Suprapubic skin (tissue), 4 donors: ENCODE measurements around the gene TGFBR3. TPM values are rescaled to one million over a fixed set of nuclear protein-coding genes. Genes with fewer than 3 reads are reported as not detected.

ENCODE experiments used
- DNase-seq, 2 donors: peaks; one replicate each; pipeline ENCODE4 v3.0.0-alpha.2; 2019; ENCODE audit warnings: low spot score in 2 of 2
- H3K27ac ChIP-seq: fragments of 200-600 bp; sonication (generic); one replicate; pipeline ENCODE4 v1.5.1; 2019
- H3K27me3 ChIP-seq: fragments of 200-600 bp; sonication (generic); one replicate; pipeline ENCODE4 v1.5.1; 2019
- H3K36me3 ChIP-seq: fragments of 200-600 bp; sonication (generic); one replicate; pipeline ENCODE4 v1.5.1; 2019
- H3K4me1 ChIP-seq: fragments of 200-600 bp; sonication (generic); one replicate; pipeline ENCODE4 v1.5.1; 2019
- H3K4me3 ChIP-seq: fragments of 200-600 bp; sonication (generic); one replicate; pipeline ENCODE4 v1.5.1; 2019; ENCODE audit warnings: mild to moderate bottlenecking
- H3K9me3 ChIP-seq: fragments of 200-600 bp; sonication (generic); one replicate; pipeline ENCODE4 v1.5.1; 2019
- CTCF ChIP-seq, 2 donors: fragments of 200-600 bp in 1 of 2; fragments of 450-650 bp in 1 of 2; sonication (generic) in 1 of 2; IDR thresholded peaks; one replicate each; pipeline ENCODE4 v1.5.1; 2016 to 2019; ENCODE audit warnings: antibody characterized with exemption in 2 of 2, mild to moderate bottlenecking in 1 of 2, moderate library complexity in 1 of 2
- EP300 ChIP-seq: sonication (generic); formaldehyde crosslinking; IDR thresholded peaks from one replicate; pipeline ENCODE4 v1.6.1; 2017; ENCODE audit warnings: antibody characterized with exemption
- POLR2A ChIP-seq, 2 donors: fragments of 450-650 bp; IDR thresholded peaks; one replicate each; pipeline ENCODE4 v1.6.1; 2017; ENCODE audit warnings: antibody characterized with exemption in 2 of 2, mild to moderate bottlenecking in 2 of 2, moderate library complexity in 2 of 2
- POLR2AphosphoS5 ChIP-seq, 3 donors: sonication (generic); formaldehyde crosslinking; IDR thresholded peaks; one replicate each; pipeline ENCODE4 v1.6.1; 2017; ENCODE audit warnings: antibody characterized with exemption in 3 of 3
- WGBS: methylation state at CpG from one replicate; pipeline ENCODE4 v1.1.5; 2018; 5-methylcytosine and 5-hydroxymethylcytosine counted together
- total RNA-seq, 4 donors: library from RNA; depleted of rRNA; stranded (reverse); fragments of >200 nt; gene quantifications; one replicate each; pipeline ENCODE4 v1.1.0, GENCODE V29; 2016

The TGFBR3 gene
- total RNA-seq, 4 donors from 2014 or later, result 91.3 to 131 (median 114) TPM

- no peaks in the 10 kb centered on the region for H3K36me3 ChIP-seq
- peaks cover 60% of the 10 kb centered on the region for H3K4me1 ChIP-seq
- H3K9me3 ChIP-seq, result no peaks in the 10 kb centered on the region
- H3K27me3 ChIP-seq, result no peaks in the 10 kb centered on the region
- DNase-seq, result peak in 1 of 2 donors; percentile 84
- TF ChIP-seq POLR2A (IDR thresholded peaks at IDR 0.05), result no peak
- peak in 1 of 3 donors; percentile 87 for TF ChIP-seq POLR2AphosphoS5 (IDR thresholded peaks at IDR 0.05)
- no peak for TF ChIP-seq EP300
- peak in 1 of 2 donors; percentile 21 for TF ChIP-seq CTCF (IDR thresholded peaks at IDR 0.05)
- no peak overlapping the region for H3K4me3 ChIP-seq
- H3K27ac ChIP-seq, result peak overlapping the region; percentile 75
- 42% methylated on average over 10 of the region's 10 CpGs for WGBS
These were observed 55.5 kb downstream of the TGFBR3 start for GRCh38 chr1:91830242-91831131.

- no peak for DNase-seq
- H3K36me3 ChIP-seq, result no peaks in the 10 kb centered on the region
- WGBS, result 75% methylated on average over 6 of the region's 6 CpGs
- H3K4me1 ChIP-seq, result peaks cover 60% of the 10 kb centered on the region
- H3K27ac ChIP-seq, result peak overlapping the region; percentile 75
- TF ChIP-seq POLR2AphosphoS5 (IDR thresholded peaks at IDR 0.05), result no peak
- no peak for TF ChIP-seq CTCF (IDR thresholded peaks at IDR 0.05)
- TF ChIP-seq EP300, result no peak
- no peaks in the 10 kb centered on the region for H3K9me3 ChIP-seq
- H3K27me3 ChIP-seq, result no peaks in the 10 kb centered on the region
- H3K4me3 ChIP-seq, result no peak overlapping the region
These were observed 56.4 kb downstream of the TGFBR3 start for GRCh38 chr1:91829293-91830153.

- TF ChIP-seq POLR2A (IDR thresholded peaks at IDR 0.05), result no peak
- no peak for TF ChIP-seq POLR2AphosphoS5 (IDR thresholded peaks at IDR 0.05)
- no peak for TF ChIP-seq CTCF (IDR thresholded peaks at IDR 0.05)
- TF ChIP-seq EP300, result no peak
- H3K27me3 ChIP-seq, result no peaks in the 10 kb centered on the region
These were observed 57.2 kb downstream of the TGFBR3 start for GRCh38 chr1:91828583-91829281.

GRCh38 chr1:91827459-91828321 is 58.3 kb downstream of the TGFBR3 start:
- H3K27me3 ChIP-seq, result no peaks in the 10 kb centered on the region
- H3K9me3 ChIP-seq, result no peaks in the 10 kb centered on the region
- no peaks in the 10 kb centered on the region for H3K36me3 ChIP-seq
- no peak for TF ChIP-seq POLR2A (IDR thresholded peaks at IDR 0.05)
- TF ChIP-seq CTCF (IDR thresholded peaks at IDR 0.05), result no peak
- no peak for TF ChIP-seq POLR2AphosphoS5 (IDR thresholded peaks at IDR 0.05)
- TF ChIP-seq EP300, result no peak
- no peak overlapping the region for H3K4me3 ChIP-seq
- H3K27ac ChIP-seq, result peak overlapping the region; percentile 75
- no peak for DNase-seq
- 55% methylated on average over 12 of the region's 12 CpGs for WGBS
- H3K4me1 ChIP-seq, result peaks cover 60% of the 10 kb centered on the region

More at GRCh38 chr1:91828583-91829281, 57.2 kb downstream of the TGFBR3 start:
- H3K4me1 ChIP-seq, result peaks cover 60% of the 10 kb centered on the region
- H3K27ac ChIP-seq, result peak overlapping the region; percentile 75
- H3K36me3 ChIP-seq, result no peaks in the 10 kb centered on the region
- DNase-seq, result no peak
- H3K9me3 ChIP-seq, result no peaks in the 10 kb centered on the region
- H3K4me3 ChIP-seq, result no peak overlapping the region
- 54% methylated on average over 8 of the region's 9 CpGs for WGBS
